ENCODE data around the gene C16orf86.
"Not testable (repeated sequence)": the region's sequence is repeated elsewhere in the genome, so short reads cannot be mapped to it uniquely, and the experiment has no call there.

The C16orf86 gene

DNA sequence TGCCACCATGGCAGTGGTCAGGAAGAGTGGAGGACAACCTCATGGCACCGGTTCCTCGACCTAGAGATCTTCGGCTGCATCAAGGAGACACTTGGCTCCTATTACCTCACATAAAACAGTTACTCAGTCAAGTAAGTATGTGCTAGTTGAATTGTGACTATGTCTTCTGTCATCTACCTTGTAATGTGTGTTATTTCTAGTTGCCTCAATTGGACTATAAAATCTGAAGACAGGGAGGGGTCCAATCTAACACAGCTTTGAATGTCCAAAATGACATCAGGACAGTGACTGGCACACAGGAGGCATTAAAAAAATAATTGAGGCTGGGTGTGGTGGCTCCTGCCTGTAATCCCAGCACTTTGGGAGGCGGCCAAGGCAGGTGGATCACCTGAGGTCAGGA is 17.2 kb downstream of the C16orf86 start:
- Histone ChIP-seq H3K27me3 (ENCODE audit: control insufficient read depth in 5 of 5, insufficient read depth in 4 of 5, low read length in 5 of 5) (no peaks in the 10 kb centered on the region), H3K4me3 (ENCODE audit: low read depth in 1 of 5, low read length in 5 of 5) (no peak overlapping the region), H3K9me3 (ENCODE audit: control insufficient read depth in 5 of 5, low read length in 5 of 5) (no peaks in the 10 kb centered on the region), H3K9ac (ENCODE audit: low read length in 5 of 5) (no peak overlapping the region), H3K4me1 (ENCODE audit: control insufficient read depth in 5 of 5, insufficient read depth in 5 of 5, low read length in 5 of 5) (peaks cover 0 to 21% (median 14%) of the 10 kb centered on the region in 5 donors), H3K27ac (ENCODE audit: low read depth, low read length) (no peak overlapping the region), H3K36me3 (ENCODE audit: control insufficient read depth in 5 of 5, insufficient read depth in 5 of 5, low read length in 5 of 5) (peaks cover 0 to 31% (median 17%) of the 10 kb centered on the region in 5 donors)

DNA sequence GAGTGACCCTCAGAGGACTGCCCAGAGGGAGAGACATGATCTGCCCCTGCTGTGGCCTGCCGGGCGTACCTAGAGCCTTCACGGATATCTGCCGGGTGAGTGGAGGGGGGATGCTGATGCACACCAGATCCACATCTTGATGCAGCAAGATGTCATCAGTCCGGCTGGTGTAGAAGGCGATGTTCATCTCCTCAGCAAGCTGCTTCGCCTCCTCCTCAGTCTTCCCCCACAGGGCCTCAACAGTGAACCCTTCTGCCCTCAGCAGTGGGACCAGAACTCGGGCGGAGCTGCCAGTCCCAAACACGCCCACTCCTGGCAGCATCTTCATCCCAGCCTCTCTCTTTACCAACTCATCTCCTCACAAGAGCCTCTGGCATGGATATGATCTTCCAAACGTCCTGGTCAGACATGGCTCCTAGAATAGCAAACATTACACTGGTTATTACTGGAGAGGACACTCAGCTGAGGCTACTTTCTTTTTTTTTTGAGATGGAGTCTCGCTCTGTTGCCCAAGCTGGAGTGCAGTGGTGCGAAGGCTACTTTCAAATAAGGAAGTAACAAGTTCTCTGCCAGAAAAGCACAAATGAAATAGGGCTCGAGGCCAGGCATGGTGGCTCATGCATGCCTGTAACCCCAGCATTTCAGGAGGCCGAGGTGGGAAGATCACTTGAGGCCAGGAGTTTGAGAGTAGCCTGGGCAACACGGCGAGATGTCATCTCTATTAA is 18.9 kb downstream of the C16orf86 start:
- peaks cover 0 to 25% (median 17%) of the 10 kb centered on the region in 5 donors for H3K36me3 ChIP-seq (ENCODE audit: control insufficient read depth in 5 of 5, insufficient read depth in 5 of 5, low read length in 5 of 5)
- no peaks in the 10 kb centered on the region for H3K9me3 ChIP-seq (ENCODE audit: control insufficient read depth in 5 of 5, low read length in 5 of 5)
- H3K4me1 ChIP-seq (ENCODE audit: control insufficient read depth in 5 of 5, insufficient read depth in 5 of 5, low read length in 5 of 5) = peaks cover 0 to 20% (median 13%) of the 10 kb centered on the region in 5 donors
- H3K27me3 ChIP-seq (ENCODE audit: control insufficient read depth in 5 of 5, insufficient read depth in 4 of 5, low read length in 5 of 5) = no peaks in the 10 kb centered on the region
- H3K4me3 ChIP-seq (ENCODE audit: low read depth in 1 of 5, low read length in 5 of 5) = no peak overlapping the region
- H3K27ac ChIP-seq (ENCODE audit: low read depth, low read length) = peak overlapping the region; percentile 43
- H3K9ac ChIP-seq (ENCODE audit: low read length in 5 of 5) = peak overlapping the region in 1 of 5 donors; percentile 18

DNA sequence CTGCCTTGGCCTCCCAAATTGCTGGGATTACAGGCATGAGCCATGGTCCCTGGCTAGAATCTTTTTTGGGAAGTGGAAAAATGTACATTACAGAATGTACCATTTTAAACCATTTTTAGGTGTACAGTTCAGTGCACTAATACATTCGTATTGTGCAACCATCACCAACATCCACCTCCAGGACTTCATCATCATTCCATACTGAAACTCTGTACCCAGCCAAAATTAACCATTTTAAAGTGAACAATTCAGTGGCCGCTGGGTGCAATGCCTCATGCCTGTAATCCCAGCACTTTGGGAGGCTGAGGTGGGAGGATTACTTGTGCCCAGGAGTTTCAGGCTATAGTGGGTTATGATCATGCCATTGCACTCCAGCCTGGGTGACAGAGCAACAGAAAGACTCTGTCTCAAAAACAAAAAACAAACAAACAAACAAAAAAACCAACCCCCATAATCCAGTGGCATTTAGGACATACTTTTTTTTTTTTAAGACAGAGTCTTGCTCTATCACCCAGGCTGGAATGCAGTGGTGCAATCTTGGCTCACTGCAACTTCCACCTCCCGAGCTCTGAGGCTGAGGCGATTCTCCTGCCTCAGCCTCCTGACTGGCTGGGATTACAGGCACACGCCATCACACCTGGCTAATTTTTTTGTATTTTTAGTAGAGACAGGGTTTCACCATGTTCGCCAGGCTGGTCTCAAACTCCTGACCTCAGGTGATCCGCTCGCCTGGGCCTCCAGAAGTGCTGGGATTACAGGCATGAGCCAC is 27.1 kb downstream of the C16orf86 start:
- not testable (repeated sequence) for H3K27me3 ChIP-seq (ENCODE audit: control insufficient read depth in 5 of 5, insufficient read depth in 4 of 5, low read length in 5 of 5); H3K9ac ChIP-seq (ENCODE audit: low read length in 5 of 5); H3K9me3 ChIP-seq (ENCODE audit: control insufficient read depth in 5 of 5, low read length in 5 of 5); H3K36me3 ChIP-seq (ENCODE audit: control insufficient read depth in 5 of 5, insufficient read depth in 5 of 5, low read length in 5 of 5); H3K27ac ChIP-seq (ENCODE audit: low read depth, low read length); H3K4me3 ChIP-seq (ENCODE audit: low read depth in 1 of 5, low read length in 5 of 5)
- H3K4me1 ChIP-seq (ENCODE audit: control insufficient read depth in 5 of 5, insufficient read depth in 5 of 5, low read length in 5 of 5) = peaks cover 0 to 13% (median 8%) of the 10 kb centered on the region in 5 donors

DNA sequence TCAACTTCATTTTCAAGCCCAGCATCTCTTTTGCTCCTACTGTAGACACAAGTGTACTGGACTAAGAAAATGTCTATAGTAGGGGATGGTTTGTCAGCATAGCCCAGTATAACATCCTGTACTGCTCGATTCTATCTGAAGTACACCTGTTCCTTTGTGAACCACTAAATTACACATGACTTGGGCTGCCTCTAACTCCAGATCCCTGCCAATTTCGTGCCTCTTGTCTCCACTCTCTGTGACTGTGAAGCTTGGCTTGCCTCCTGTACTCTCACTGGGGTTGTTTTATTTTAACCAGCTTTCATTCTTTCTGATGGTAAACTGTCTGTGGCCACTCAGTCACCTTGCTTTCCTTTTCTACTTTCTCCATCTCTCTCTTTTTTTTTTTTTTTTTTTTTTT is 28.0 kb downstream of the C16orf86 start:
- Histone ChIP-seq H3K27me3 (ENCODE audit: control insufficient read depth in 5 of 5, insufficient read depth in 4 of 5, low read length in 5 of 5) (no peaks in the 10 kb centered on the region), H3K9me3 (ENCODE audit: control insufficient read depth in 5 of 5, low read length in 5 of 5) (no peaks in the 10 kb centered on the region), H3K4me3 (ENCODE audit: low read depth in 1 of 5, low read length in 5 of 5) (no peak overlapping the region), H3K9ac (ENCODE audit: low read length in 5 of 5) (no peak overlapping the region), H3K27ac (ENCODE audit: low read depth, low read length) (no peak overlapping the region), H3K36me3 (ENCODE audit: control insufficient read depth in 5 of 5, insufficient read depth in 5 of 5, low read length in 5 of 5) (peaks cover 0 to 7% (median 6%) of the 10 kb centered on the region in 5 donors), H3K4me1 (ENCODE audit: control insufficient read depth in 5 of 5, insufficient read depth in 5 of 5, low read length in 5 of 5) (peaks cover 0 to 13% (median 8%) of the 10 kb centered on the region in 5 donors)

DNA sequence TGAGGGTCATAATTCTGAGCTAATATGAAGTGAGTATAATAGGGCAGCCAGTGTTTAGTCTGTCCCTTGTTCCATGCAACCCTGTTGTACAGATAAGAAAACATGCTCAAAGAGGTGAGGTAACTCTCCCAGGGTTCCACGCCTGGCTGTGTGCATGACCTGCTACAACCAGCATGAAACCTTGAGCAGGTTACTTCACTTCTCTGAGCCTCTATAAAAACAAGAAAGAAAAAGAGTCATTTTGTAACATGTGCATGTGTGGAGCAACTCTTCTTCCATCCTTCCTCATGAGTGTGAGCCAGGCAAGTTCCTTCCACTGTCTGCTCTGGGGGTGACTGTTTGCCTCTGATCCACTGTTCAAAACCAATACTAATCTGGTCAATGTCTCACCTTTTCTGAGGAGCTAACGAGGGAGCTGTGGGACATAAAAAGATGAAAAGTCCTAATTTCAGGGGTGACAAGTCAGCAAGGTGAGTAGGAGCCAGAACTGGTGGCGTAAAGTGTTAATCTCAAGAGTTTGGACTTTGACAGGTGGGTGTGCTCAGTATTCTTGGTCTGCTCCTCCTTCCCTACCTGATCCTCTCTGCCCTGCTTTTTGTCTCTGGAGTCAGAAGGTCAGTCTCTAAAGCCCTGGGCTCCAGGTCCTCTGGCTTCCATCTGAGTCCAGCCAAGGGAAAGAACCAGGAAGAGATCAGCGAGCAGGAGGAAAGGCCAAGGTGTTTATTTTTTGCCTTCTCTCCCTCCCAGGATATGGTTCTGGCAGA is 31.0 kb downstream of the C16orf86 start:
- Histone ChIP-seq H3K4me1 (ENCODE audit: control insufficient read depth in 5 of 5, insufficient read depth in 5 of 5, low read length in 5 of 5) (peaks cover 0 to 13% (median 8%) of the 10 kb centered on the region in 5 donors), H3K36me3 (ENCODE audit: control insufficient read depth in 5 of 5, insufficient read depth in 5 of 5, low read length in 5 of 5) (peaks cover 0 to 7% (median 6%) of the 10 kb centered on the region in 5 donors), H3K9ac (ENCODE audit: low read length in 5 of 5) (no peak overlapping the region), H3K4me3 (ENCODE audit: low read depth in 1 of 5, low read length in 5 of 5) (no peak overlapping the region), H3K27me3 (ENCODE audit: control insufficient read depth in 5 of 5, insufficient read depth in 4 of 5, low read length in 5 of 5) (no peaks in the 10 kb centered on the region), H3K9me3 (ENCODE audit: control insufficient read depth in 5 of 5, low read length in 5 of 5) (no peaks in the 10 kb centered on the region), H3K27ac (ENCODE audit: low read depth, low read length) (no peak overlapping the region)

DNA sequence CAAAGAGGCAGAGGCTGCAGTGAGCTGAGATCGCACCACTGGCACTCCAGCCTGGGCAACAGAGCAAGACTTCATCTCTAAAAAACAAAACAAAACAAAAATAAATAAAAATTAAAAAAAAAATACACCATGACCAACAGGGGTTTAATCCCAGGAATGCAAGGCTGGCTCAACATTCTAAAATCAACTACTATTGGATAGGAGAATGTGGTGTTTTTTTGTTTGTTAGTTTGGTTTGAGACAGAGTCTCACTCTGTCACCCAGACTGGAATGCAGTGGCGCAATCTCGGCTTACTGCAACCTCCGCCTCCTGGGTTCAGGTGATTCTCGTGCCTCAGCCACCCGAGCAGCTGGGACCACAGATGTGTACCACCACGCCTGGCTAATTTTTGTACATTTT is 32.7 kb downstream of the C16orf86 start:
- peaks cover 0 to 7% (median 1%) of the 10 kb centered on the region in 5 donors for H3K4me1 ChIP-seq (ENCODE audit: control insufficient read depth in 5 of 5, insufficient read depth in 5 of 5, low read length in 5 of 5)
- no peaks in the 10 kb centered on the region for H3K9me3 ChIP-seq (ENCODE audit: control insufficient read depth in 5 of 5, low read length in 5 of 5)
- H3K36me3 ChIP-seq (ENCODE audit: control insufficient read depth in 5 of 5, insufficient read depth in 5 of 5, low read length in 5 of 5) = peaks cover 0 to 7% (median 6%) of the 10 kb centered on the region in 5 donors
- H3K27me3 ChIP-seq (ENCODE audit: control insufficient read depth in 5 of 5, insufficient read depth in 4 of 5, low read length in 5 of 5) = no peaks in the 10 kb centered on the region
- H3K9ac ChIP-seq (ENCODE audit: low read length in 5 of 5) = no peak overlapping the region
- H3K4me3 ChIP-seq (ENCODE audit: low read depth in 1 of 5, low read length in 5 of 5) = no peak overlapping the region
- no peak overlapping the region for H3K27ac ChIP-seq (ENCODE audit: low read depth, low read length)

DNA sequence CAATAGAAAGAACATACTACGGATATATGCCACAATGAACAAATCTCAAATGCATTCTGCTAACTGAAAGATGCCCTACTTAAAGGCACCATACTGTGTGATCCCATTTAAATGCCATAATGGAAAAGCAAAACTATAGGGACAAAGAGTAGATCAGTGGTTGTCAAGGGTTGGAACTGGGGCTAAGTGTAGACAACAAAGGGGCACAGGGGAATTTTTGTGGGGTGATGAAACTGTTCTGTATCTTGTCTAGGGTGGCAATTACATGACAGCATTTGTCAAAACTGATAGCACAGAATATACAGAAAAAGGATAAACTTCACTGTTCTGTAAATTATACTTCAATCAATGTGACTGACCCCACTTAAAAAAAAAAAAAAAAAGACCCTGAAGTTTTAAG is 34.8 kb downstream of the C16orf86 start:
- H3K27ac ChIP-seq (ENCODE audit: low read depth, low read length) = no peak overlapping the region
- H3K9ac ChIP-seq (ENCODE audit: low read length in 5 of 5) = no peak overlapping the region
- no peaks in the 10 kb centered on the region for H3K9me3 ChIP-seq (ENCODE audit: control insufficient read depth in 5 of 5, low read length in 5 of 5)
- peaks cover 0 to 7% (median 6%) of the 10 kb centered on the region in 5 donors for H3K36me3 ChIP-seq (ENCODE audit: control insufficient read depth in 5 of 5, insufficient read depth in 5 of 5, low read length in 5 of 5)
- H3K27me3 ChIP-seq (ENCODE audit: control insufficient read depth in 5 of 5, insufficient read depth in 4 of 5, low read length in 5 of 5) = no peaks in the 10 kb centered on the region
- H3K4me1 ChIP-seq (ENCODE audit: control insufficient read depth in 5 of 5, insufficient read depth in 5 of 5, low read length in 5 of 5) = peaks cover 0 to 7% (median 0%) of the 10 kb centered on the region in 5 donors
- no peak overlapping the region for H3K4me3 ChIP-seq (ENCODE audit: low read depth in 1 of 5, low read length in 5 of 5)

DNA sequence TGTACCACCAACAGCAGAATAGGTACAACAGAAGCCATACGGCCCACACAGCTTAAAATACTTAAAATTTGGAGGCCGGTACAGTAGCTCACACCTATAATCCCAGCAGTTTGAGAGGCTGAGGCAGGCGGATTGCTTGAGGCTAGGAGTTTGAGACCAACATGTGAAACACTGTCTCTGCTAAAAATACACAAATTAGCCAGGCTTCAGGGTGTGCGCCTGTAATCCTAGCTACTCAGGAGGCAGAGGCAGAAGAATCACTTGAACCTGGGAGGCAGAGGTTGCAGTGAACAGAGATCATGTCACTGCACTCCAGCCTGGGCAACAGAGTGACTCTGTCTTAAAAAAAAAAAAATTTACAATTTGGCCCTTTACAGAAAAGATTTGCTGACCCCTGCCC is 35.5 kb downstream of the C16orf86 start:
- H3K9me3 ChIP-seq (ENCODE audit: control insufficient read depth in 5 of 5, low read length in 5 of 5) = no peaks in the 10 kb centered on the region
- H3K36me3 ChIP-seq (ENCODE audit: control insufficient read depth in 5 of 5, insufficient read depth in 5 of 5, low read length in 5 of 5) = peaks cover 0 to 7% (median 6%) of the 10 kb centered on the region in 5 donors
- no peaks in the 10 kb centered on the region for H3K27me3 ChIP-seq (ENCODE audit: control insufficient read depth in 5 of 5, insufficient read depth in 4 of 5, low read length in 5 of 5)
- no peak overlapping the region for H3K4me3 ChIP-seq (ENCODE audit: low read depth in 1 of 5, low read length in 5 of 5)
- H3K27ac ChIP-seq (ENCODE audit: low read depth, low read length) = no peak overlapping the region
- H3K9ac ChIP-seq (ENCODE audit: low read length in 5 of 5) = no peak overlapping the region
- peaks cover 0 to 7% (median 0%) of the 10 kb centered on the region in 5 donors for H3K4me1 ChIP-seq (ENCODE audit: control insufficient read depth in 5 of 5, insufficient read depth in 5 of 5, low read length in 5 of 5)

DNA sequence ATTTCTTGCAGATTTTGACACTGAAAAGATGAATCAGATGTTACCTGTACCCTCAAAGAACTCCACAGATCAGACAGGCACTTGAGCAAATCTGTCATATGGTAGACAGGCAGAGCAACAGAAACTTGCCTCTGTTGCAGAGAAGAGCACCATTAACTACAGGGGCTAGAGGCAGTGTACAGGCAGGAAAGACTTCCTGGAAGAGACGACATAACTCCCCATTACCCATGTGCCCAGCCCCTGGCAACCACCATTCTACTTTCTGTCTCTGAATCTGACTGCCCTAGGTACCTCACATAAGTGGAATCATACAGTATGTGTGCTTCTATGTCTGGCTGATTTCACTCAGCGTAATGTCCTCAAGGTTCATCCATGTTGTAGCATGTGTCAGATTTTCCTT is 37.0 kb downstream of the C16orf86 start:
- Histone ChIP-seq H3K36me3 (ENCODE audit: control insufficient read depth in 5 of 5, insufficient read depth in 5 of 5, low read length in 5 of 5) (no peaks in the 10 kb centered on the region), H3K9ac (ENCODE audit: low read length in 5 of 5) (peak overlapping the region in 1 of 5 donors; percentile 25), H3K4me1 (ENCODE audit: control insufficient read depth in 5 of 5, insufficient read depth in 5 of 5, low read length in 5 of 5) (peaks cover 2 to 10% (median 6%) of the 10 kb centered on the region in 5 donors), H3K9me3 (ENCODE audit: control insufficient read depth in 5 of 5, low read length in 5 of 5) (no peaks in the 10 kb centered on the region), H3K27ac (ENCODE audit: low read depth, low read length) (no peak overlapping the region), H3K4me3 (ENCODE audit: low read depth in 1 of 5, low read length in 5 of 5) (no peak overlapping the region), H3K27me3 (ENCODE audit: control insufficient read depth in 5 of 5, insufficient read depth in 4 of 5, low read length in 5 of 5) (no peaks in the 10 kb centered on the region)

Data from subcutaneous abdominal adipose tissue (tissue), 5 donors.